ENCODE results near the gene ZNF81. TPM values are rescaled to one million over a fixed set of nuclear protein-coding genes. Genes with fewer than 3 reads are reported as not detected.

Gene ZNF81
- total and polyA plus RNA-seq, 11 donors, result 2.5 to 8.9 (median 6.8) TPM

- Histone ChIP-seq H3K9me3 (no peaks in the 10 kb centered on the region), H3K4me1 (peaks cover 0 to 2% (median 0%) of the 10 kb centered on the region in 12 donors), H3K4me3 (no peak overlapping the region), H3K27me3 (peaks cover 0 to 4% (median 0%) of the 10 kb centered on the region in 9 donors), H3K36me3 (peaks cover 0 to 8% (median 0%) of the 10 kb centered on the region in 9 donors), H3K27ac (no peak overlapping the region)
- no peak for DNase-seq
- no peak for ATAC-seq
- WGBS, 4 donors, result 65 to 94% (median 85%) methylated on average over 3 of the region's 3 CpGs
- no peak for TF ChIP-seq POLR2A (IDR thresholded peaks at IDR 0.05)
- no peak for TF ChIP-seq CTCF (IDR thresholded peaks at IDR 0.05)
- intact Hi-C loops (cut with DNase I), result no loop called here
These were observed 27.6 kb downstream of the ZNF81 start for GRCh38 chrX:47864300-47864699.

- ATAC-seq, result no peak
- peaks cover 0 to 8% (median 0%) of the 10 kb centered on the region in 9 donors for H3K36me3 ChIP-seq
- no peak overlapping the region for H3K4me3 ChIP-seq
- no peaks in the 10 kb centered on the region for H3K9me3 ChIP-seq
- no peak for TF ChIP-seq POLR2A (IDR thresholded peaks at IDR 0.05)
- no peak for TF ChIP-seq CTCF (IDR thresholded peaks at IDR 0.05)
- peaks cover 0 to 2% (median 0%) of the 10 kb centered on the region in 12 donors for H3K4me1 ChIP-seq
- H3K27ac ChIP-seq, result no peak overlapping the region
- intact Hi-C loops (cut with DNase I), result no loop called here
- 86 to 100% (median 93%) methylated on average over 1 of the region's 1 CpG for WGBS, 4 donors
- H3K27me3 ChIP-seq, result peaks cover 0 to 4% (median 0%) of the 10 kb centered on the region in 9 donors
- DNase-seq, result no peak
These were observed 28.1 kb downstream of the ZNF81 start for GRCh38 chrX:47864785-47865184.

DNA sequence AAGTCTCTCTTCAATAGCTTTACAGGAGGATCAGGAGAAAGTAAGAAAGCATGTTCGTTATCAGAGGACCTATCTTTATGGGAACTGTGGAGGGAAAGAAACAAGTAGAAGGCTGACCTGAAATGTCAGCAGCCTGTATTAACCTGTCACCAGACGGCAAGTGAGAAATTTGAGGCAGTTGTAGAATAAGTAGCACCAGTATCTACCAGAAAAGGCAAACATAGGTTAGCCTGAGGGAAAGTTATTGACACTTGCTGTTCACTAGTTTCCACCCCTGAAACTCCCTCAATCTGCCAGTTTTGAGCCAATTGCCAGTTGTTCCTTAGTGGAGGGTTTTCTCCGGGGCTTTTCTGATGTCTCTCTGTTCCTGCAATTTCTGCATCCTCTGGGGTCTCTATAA is 36.4 kb downstream of the ZNF81 start:
- H3K27ac ChIP-seq, result no peak overlapping the region
- no peaks in the 10 kb centered on the region for H3K4me1 ChIP-seq
- DNase-seq, result no peak
- H3K4me3 ChIP-seq, result no peak overlapping the region
- intact Hi-C loops (cut with DNase I), result no loop called here
- WGBS, 4 donors, result 61 to 97% (median 88%) methylated on average over 3 of the region's 3 CpGs
- no peaks in the 10 kb centered on the region for H3K27me3 ChIP-seq
- H3K9me3 ChIP-seq, result no peaks in the 10 kb centered on the region
- no peak for ATAC-seq
- peaks cover 0 to 15% (median 0%) of the 10 kb centered on the region in 9 donors for H3K36me3 ChIP-seq
- TF ChIP-seq CTCF (IDR thresholded peaks at IDR 0.05) (no peak), POLR2A (IDR thresholded peaks at IDR 0.05) (no peak)

DNA sequence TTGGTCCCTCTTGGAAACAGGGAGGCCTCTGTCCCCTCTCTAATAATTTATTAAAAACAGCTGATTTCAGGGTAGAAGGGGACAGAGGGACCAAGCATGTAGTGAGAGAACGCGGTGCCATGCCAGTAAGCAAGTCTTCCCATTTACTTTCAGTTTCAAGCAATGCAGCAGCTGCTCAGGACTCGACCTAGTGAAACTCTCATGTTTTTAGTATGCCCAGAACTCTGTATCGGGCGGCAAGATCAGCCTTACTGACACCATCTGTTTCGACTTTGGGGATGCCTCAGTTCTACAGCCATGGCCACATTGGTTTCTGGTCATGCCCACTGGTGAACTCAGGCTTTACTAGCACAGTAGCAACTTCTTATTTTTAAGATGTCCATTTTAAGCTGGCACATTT is 40.6 kb downstream of the ZNF81 start:
- no peaks in the 10 kb centered on the region for H3K27me3 ChIP-seq
- WGBS, 4 donors, result 85 to 98% (median 93%) methylated on average over 6 of the region's 6 CpGs
- no peak for ATAC-seq
- intact Hi-C loops (cut with DNase I), result no loop called here
- TF ChIP-seq POLR2A (IDR thresholded peaks at IDR 0.05), result no peak
- TF ChIP-seq CTCF (IDR thresholded peaks at IDR 0.05), result no peak
- H3K36me3 ChIP-seq, result peaks cover 0 to 21% (median 0%) of the 10 kb centered on the region in 9 donors
- H3K4me3 ChIP-seq, result no peak overlapping the region
- H3K27ac ChIP-seq, result no peak overlapping the region
- no peak for DNase-seq
- no peaks in the 10 kb centered on the region for H3K4me1 ChIP-seq
- peaks cover 0 to 4% (median 0%) of the 10 kb centered on the region in 12 donors for H3K9me3 ChIP-seq
